ENCODE results near the gene TTC39B.
"Not testable (repeated sequence)": the region's sequence is repeated elsewhere in the genome, so short reads cannot be mapped to it uniquely, and the experiment has no call there.

The TTC39B gene

GRCh38 chr9:15246243-15246642, 60.8 kb downstream of the TTC39B start:
- WGBS, 2 experiments (ENCODE audit: insufficient coverage in 2 of 2): 88 to 100% methylated on average over 1 of the region's 1 CpG

DNA sequence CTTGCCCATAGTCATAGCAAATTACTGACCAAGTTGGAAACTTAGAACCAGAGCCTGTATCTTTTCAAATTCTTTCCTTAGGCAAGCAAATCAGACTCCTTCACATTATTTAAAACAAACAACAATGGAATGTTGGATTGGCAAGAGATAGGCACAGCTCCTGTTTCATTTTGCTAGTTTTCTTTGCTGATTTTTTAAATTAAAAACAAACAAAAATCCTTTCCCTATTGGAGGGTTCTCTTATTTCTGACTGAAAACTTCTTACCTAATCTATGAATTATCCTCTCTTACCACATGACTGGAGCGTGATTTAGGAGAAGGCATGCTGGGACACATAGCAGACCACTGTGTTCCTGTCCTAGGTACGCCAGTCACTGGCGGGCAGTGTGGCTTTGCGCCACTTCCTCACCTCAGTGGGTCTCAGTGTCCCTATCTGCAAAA, 63.0 kb downstream of the TTC39B start:
- H3K4me1 ChIP-seq (ENCODE audit: control insufficient read depth, insufficient read depth, low read length, poor library complexity, severe bottlenecking): no peaks in the 10 kb centered on the region
- H3K27ac ChIP-seq (ENCODE audit: low read depth, low read length, severe bottlenecking): no peak overlapping the region
- H3K36me3 ChIP-seq (ENCODE audit: control insufficient read depth, insufficient read depth, low read length): no peaks in the 10 kb centered on the region
- no peak overlapping the region for H3K4me3 ChIP-seq (ENCODE audit: extremely low read depth, insufficient read depth, low read length, poor library complexity, severe bottlenecking)
- WGBS, 2 experiments (ENCODE audit: insufficient coverage in 2 of 2): 95 to 98% methylated on average over 3 to 4 of the region's 4 CpGs
- no peaks in the 10 kb centered on the region for H3K9me3 ChIP-seq (ENCODE audit: control insufficient read depth, low read length)

More at GRCh38 chr9:15246243-15246642, 60.8 kb downstream of the TTC39B start:
- no peaks in the 10 kb centered on the region for H3K9me3 ChIP-seq (ENCODE audit: control insufficient read depth, low read length)
- peaks cover 10% of the 10 kb centered on the region for H3K4me1 ChIP-seq (ENCODE audit: control insufficient read depth, insufficient read depth, low read length, poor library complexity, severe bottlenecking)
- H3K4me3 ChIP-seq (ENCODE audit: extremely low read depth, insufficient read depth, low read length, poor library complexity, severe bottlenecking): no peak overlapping the region
- no peaks in the 10 kb centered on the region for H3K36me3 ChIP-seq (ENCODE audit: control insufficient read depth, insufficient read depth, low read length)
- no peak overlapping the region for H3K27ac ChIP-seq (ENCODE audit: low read depth, low read length, severe bottlenecking)

- peaks cover 1% of the 10 kb centered on the region for H3K9me3 ChIP-seq (ENCODE audit: control insufficient read depth, low read length)
- H3K4me1 ChIP-seq (ENCODE audit: control insufficient read depth, insufficient read depth, low read length, poor library complexity, severe bottlenecking): no peaks in the 10 kb centered on the region
- no CpG with 5 or more reads among the region's 1 CpG for WGBS, 2 experiments (ENCODE audit: insufficient coverage in 2 of 2)
- no peaks in the 10 kb centered on the region for H3K36me3 ChIP-seq (ENCODE audit: control insufficient read depth, insufficient read depth, low read length)
- no peak overlapping the region for H3K4me3 ChIP-seq (ENCODE audit: extremely low read depth, insufficient read depth, low read length, poor library complexity, severe bottlenecking)
- no peak overlapping the region for H3K27ac ChIP-seq (ENCODE audit: low read depth, low read length, severe bottlenecking)
These were observed 63.9 kb downstream of the TTC39B start for GRCh38 chr9:15243081-15243480.

- Histone ChIP-seq H3K4me1 (ENCODE audit: control insufficient read depth, insufficient read depth, low read length, poor library complexity, severe bottlenecking) (no peaks in the 10 kb centered on the region), H3K27ac (ENCODE audit: low read depth, low read length, severe bottlenecking) (no peak overlapping the region), H3K4me3 (ENCODE audit: extremely low read depth, insufficient read depth, low read length, poor library complexity, severe bottlenecking) (no peak overlapping the region), H3K9me3 (ENCODE audit: control insufficient read depth, low read length) (peaks cover 8% of the 10 kb centered on the region), H3K36me3 (ENCODE audit: control insufficient read depth, insufficient read depth, low read length) (no peaks in the 10 kb centered on the region)
- WGBS, 2 experiments (ENCODE audit: insufficient coverage in 2 of 2): 90 to 97% methylated on average over 3 to 4 of the region's 4 CpGs
These were observed 66.1 kb downstream of the TTC39B start for GRCh38 chr9:15240927-15241326.

DNA sequence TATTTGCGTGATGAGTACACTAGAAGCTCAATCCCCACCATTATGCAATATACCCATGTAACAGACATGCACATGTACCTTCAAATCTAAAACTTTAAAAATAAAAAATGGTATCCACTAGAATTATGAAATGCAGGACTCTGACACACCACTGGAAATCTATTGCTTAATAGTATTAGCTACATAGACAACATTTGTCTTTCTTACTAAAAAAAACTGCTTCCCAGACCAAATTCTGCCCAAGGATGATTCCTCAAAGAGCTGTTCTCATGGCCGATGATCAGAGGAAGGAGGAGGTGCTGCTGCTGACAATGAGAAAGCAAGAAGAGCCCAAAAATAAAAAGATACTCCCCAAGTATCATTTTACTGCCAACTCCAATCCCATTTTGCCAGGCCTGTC, 67.2 kb downstream of the TTC39B start:
- whole genome bisulfite sequencing, 2 experiments (ENCODE audit: insufficient coverage in 2 of 2): no CpG with 5 or more reads among the region's 2 CpGs
- H3K9me3 ChIP-seq (ENCODE audit: control insufficient read depth, low read length): peaks cover 8% of the 10 kb centered on the region
- H3K36me3 ChIP-seq (ENCODE audit: control insufficient read depth, insufficient read depth, low read length): no peaks in the 10 kb centered on the region
- no peaks in the 10 kb centered on the region for H3K4me1 ChIP-seq (ENCODE audit: control insufficient read depth, insufficient read depth, low read length, poor library complexity, severe bottlenecking)
- H3K27ac ChIP-seq (ENCODE audit: low read depth, low read length, severe bottlenecking): no peak overlapping the region
- H3K4me3 ChIP-seq (ENCODE audit: extremely low read depth, insufficient read depth, low read length, poor library complexity, severe bottlenecking): no peak overlapping the region

DNA sequence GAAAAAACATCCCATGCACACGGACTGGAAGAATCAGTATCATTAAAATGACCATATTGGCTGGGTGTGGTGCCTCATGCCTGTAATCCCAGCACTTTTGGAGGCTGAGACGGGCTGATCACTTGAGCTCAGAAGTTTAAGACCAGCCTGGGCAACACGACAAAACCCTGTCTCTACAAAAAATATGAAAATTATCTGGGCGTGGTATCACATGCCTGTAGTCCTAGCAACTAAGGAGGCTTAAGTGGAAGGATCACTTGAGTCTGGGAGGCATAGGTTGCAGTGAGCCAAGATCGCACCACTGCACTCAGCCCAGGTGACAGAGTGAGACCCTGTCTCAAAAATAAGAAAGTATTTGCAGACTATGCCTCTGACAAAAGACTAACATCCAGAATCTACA, 68.4 kb downstream of the TTC39B start:
- Histone ChIP-seq H3K4me1 (ENCODE audit: control insufficient read depth, insufficient read depth, low read length, poor library complexity, severe bottlenecking) (no peaks in the 10 kb centered on the region), H3K4me3 (ENCODE audit: extremely low read depth, insufficient read depth, low read length, poor library complexity, severe bottlenecking) (no peak overlapping the region), H3K27ac (ENCODE audit: low read depth, low read length, severe bottlenecking) (no peak overlapping the region), H3K9me3 (ENCODE audit: control insufficient read depth, low read length) (peaks cover 8% of the 10 kb centered on the region), H3K36me3 (ENCODE audit: control insufficient read depth, insufficient read depth, low read length) (no peaks in the 10 kb centered on the region)
- WGBS, 2 experiments (ENCODE audit: insufficient coverage in 2 of 2): 89 to 90% methylated on average over 4 to 5 of the region's 5 CpGs

DNA sequence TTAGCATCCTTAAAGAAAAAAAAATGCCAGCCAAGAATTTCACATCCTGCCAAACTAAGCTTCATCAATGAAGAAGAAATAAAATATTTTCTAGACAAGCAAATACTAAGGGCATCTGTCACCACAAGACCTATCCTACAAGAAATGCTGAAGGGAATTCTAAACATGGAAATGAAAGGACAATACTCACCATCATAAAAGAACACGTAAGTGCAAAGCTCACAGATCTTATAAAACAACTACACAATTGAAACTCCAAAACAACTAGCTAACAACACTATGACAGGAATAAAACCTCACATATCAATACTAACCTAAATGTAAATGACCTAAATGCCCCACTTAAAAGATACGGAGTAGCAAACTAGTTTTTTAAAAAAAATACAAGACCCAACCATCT, 71.4 kb downstream of the TTC39B start:
- 89 to 96% methylated on average over 1 to 2 of the region's 2 CpGs for WGBS, 2 experiments (ENCODE audit: insufficient coverage in 2 of 2)
- Histone ChIP-seq H3K4me3 (ENCODE audit: extremely low read depth, insufficient read depth, low read length, poor library complexity, severe bottlenecking) (no peak overlapping the region), H3K27ac (ENCODE audit: low read depth, low read length, severe bottlenecking) (no peak overlapping the region), H3K36me3 (ENCODE audit: control insufficient read depth, insufficient read depth, low read length) (no peaks in the 10 kb centered on the region), H3K4me1 (ENCODE audit: control insufficient read depth, insufficient read depth, low read length, poor library complexity, severe bottlenecking) (no peaks in the 10 kb centered on the region), H3K9me3 (ENCODE audit: control insufficient read depth, low read length) (peaks cover 8% of the 10 kb centered on the region)

DNA sequence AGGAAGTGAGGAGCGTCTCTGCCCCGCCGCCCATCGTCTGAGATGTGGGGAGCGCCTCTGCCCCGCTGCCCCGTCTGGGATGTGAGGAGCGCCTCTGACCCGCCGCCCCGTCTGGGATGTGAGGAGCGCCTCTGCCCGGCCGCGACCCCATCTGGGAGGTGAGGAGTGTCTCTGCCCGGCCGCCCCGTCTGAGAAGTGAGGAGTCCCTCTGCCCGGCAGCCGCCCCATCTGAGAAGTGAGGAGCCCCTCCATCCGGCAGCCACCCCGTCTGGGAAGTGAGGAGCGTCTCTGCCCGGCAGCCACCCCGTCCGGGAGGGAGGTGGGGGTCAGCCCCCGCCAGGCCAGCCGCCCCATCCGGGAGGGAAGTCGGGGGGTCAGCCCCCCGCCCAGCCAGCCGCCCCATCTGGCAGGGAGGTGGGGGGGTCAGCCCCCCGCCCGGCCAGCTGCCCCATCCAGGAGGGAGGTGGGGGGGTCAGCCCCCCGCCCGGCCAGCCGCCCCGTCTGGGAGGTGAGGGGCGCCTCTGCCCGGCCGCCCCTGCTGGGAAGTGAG, 73.0 kb downstream of the TTC39B start:
- not testable (repeated sequence) for H3K4me1 ChIP-seq (ENCODE audit: control insufficient read depth, insufficient read depth, low read length, poor library complexity, severe bottlenecking); H3K36me3 ChIP-seq (ENCODE audit: control insufficient read depth, insufficient read depth, low read length); H3K4me3 ChIP-seq (ENCODE audit: extremely low read depth, insufficient read depth, low read length, poor library complexity, severe bottlenecking); H3K27ac ChIP-seq (ENCODE audit: low read depth, low read length, severe bottlenecking); H3K9me3 ChIP-seq (ENCODE audit: control insufficient read depth, low read length)
- WGBS, 2 experiments (ENCODE audit: insufficient coverage in 2 of 2): 98 to 100% methylated on average over 2 to 13 of the region's 41 CpGs

- WGBS, 2 experiments (ENCODE audit: insufficient coverage in 2 of 2): 95 to 100% methylated on average over 2 to 22 of the region's 29 CpGs
- H3K27ac ChIP-seq (ENCODE audit: low read depth, low read length, severe bottlenecking); H3K4me1 ChIP-seq (ENCODE audit: control insufficient read depth, insufficient read depth, low read length, poor library complexity, severe bottlenecking); H3K9me3 ChIP-seq (ENCODE audit: control insufficient read depth, low read length); H3K4me3 ChIP-seq (ENCODE audit: extremely low read depth, insufficient read depth, low read length, poor library complexity, severe bottlenecking); H3K36me3 ChIP-seq (ENCODE audit: control insufficient read depth, insufficient read depth, low read length): not testable (repeated sequence)
These were observed 74.2 kb downstream of the TTC39B start for GRCh38 chr9:15232706-15233280.

GRCh38 chr9:15231788-15232635, 75.0 kb downstream of the TTC39B start:
- H3K36me3 ChIP-seq (ENCODE audit: control insufficient read depth, insufficient read depth, low read length): no peaks in the 10 kb centered on the region
- 71 to 95% methylated on average over 4 to 6 of the region's 13 CpGs for WGBS, 2 experiments (ENCODE audit: insufficient coverage in 2 of 2)
- no peaks in the 10 kb centered on the region for H3K9me3 ChIP-seq (ENCODE audit: control insufficient read depth, low read length)
- no peaks in the 10 kb centered on the region for H3K4me1 ChIP-seq (ENCODE audit: control insufficient read depth, insufficient read depth, low read length, poor library complexity, severe bottlenecking)
- no peak overlapping the region for H3K27ac ChIP-seq (ENCODE audit: low read depth, low read length, severe bottlenecking)
- H3K4me3 ChIP-seq (ENCODE audit: extremely low read depth, insufficient read depth, low read length, poor library complexity, severe bottlenecking): no peak overlapping the region

- no peaks in the 10 kb centered on the region for H3K36me3 ChIP-seq (ENCODE audit: control insufficient read depth, insufficient read depth, low read length)
- no peaks in the 10 kb centered on the region for H3K9me3 ChIP-seq (ENCODE audit: control insufficient read depth, low read length)
- 94 to 100% methylated on average over 2 of the region's 5 CpGs for WGBS, 2 experiments (ENCODE audit: insufficient coverage in 2 of 2)
- no peak overlapping the region for H3K4me3 ChIP-seq (ENCODE audit: extremely low read depth, insufficient read depth, low read length, poor library complexity, severe bottlenecking)
- H3K27ac ChIP-seq (ENCODE audit: low read depth, low read length, severe bottlenecking): no peak overlapping the region
- H3K4me1 ChIP-seq (ENCODE audit: control insufficient read depth, insufficient read depth, low read length, poor library complexity, severe bottlenecking): no peaks in the 10 kb centered on the region
These were observed 77.6 kb downstream of the TTC39B start for GRCh38 chr9:15229409-15229808.

Data from mesodermal cell (in vitro differentiated cells).